Loucy (cell line): ENCODE results near the gene PWP2.
"Not testable (repeated sequence)": the region's sequence is repeated elsewhere in the genome, so short reads cannot be mapped to it uniquely, and the experiment has no call there.

Experiments
- H2AFZ ChIP-seq: fragments of 200-600 bp; sonication (generic); 2 replicates; pipeline ENCODE4 v1.6.0; 2016; ENCODE audit warnings: antibody characterized with exemption, mild to moderate bottlenecking, low read length, moderate library complexity
- H3F3A ChIP-seq: fragments of 200-600 bp; 2 replicates; pipeline ENCODE4 v1.6.0; 2016; ENCODE audit warnings: antibody characterized with exemption, low read depth, mild to moderate bottlenecking
- H3K27me3 ChIP-seq: fragments of 200-600 bp; sonication (generic); 2 replicates; pipeline ENCODE4 v1.6.1; 2014; ENCODE audit warnings: low read length, mild to moderate bottlenecking; ENCODE audit not compliant: insufficient read depth, poor library complexity, severe bottlenecking
- H3K36me3 ChIP-seq: fragments of 200-600 bp; sonication (generic); 2 replicates; pipeline ENCODE4 v1.6.1; 2016; ENCODE audit warnings: low read length; ENCODE audit not compliant: insufficient read depth
- H3K4me1 ChIP-seq: fragments of 200-600 bp; sonication (generic); 2 replicates; pipeline ENCODE4 v1.5.1; 2014; ENCODE audit warnings: low read length, mild to moderate bottlenecking; ENCODE audit not compliant: insufficient read depth, poor library complexity, severe bottlenecking
- H3K4me2 ChIP-seq: fragments of 200-600 bp; sonication (generic); 2 replicates; pipeline ENCODE4 v1.6.0; 2014; ENCODE audit warnings: antibody characterized with exemption, low read length, low read depth, mild to moderate bottlenecking; ENCODE audit not compliant: poor library complexity, severe bottlenecking
- H3K4me3 ChIP-seq: fragments of 200-600 bp; sonication (generic); 2 replicates; pipeline ENCODE4 v1.5.1; 2014; ENCODE audit warnings: low read length, mild to moderate bottlenecking, mixed read lengths; ENCODE audit not compliant: poor library complexity, severe bottlenecking
- H3K79me2 ChIP-seq: fragments of 200-600 bp; sonication (generic); 2 replicates; pipeline ENCODE4 v1.6.1; 2014; ENCODE audit warnings: low read length; ENCODE audit not compliant: insufficient read depth
- H3K9ac ChIP-seq: fragments of 200-600 bp; sonication (generic); 2 replicates; pipeline ENCODE4 v1.6.0; 2014; ENCODE audit warnings: mild to moderate bottlenecking, low read depth, low read length, moderate library complexity; ENCODE audit not compliant: poor library complexity, severe bottlenecking
- H3K9me2 ChIP-seq: fragments of 200-600 bp; sonication (generic); replicated peaks from 2 replicates; pipeline ENCODE4 v1.6.1; 2016; ENCODE audit warnings: low read depth, low read length, mixed read lengths
- H3K9me3 ChIP-seq: fragments of 200-600 bp; sonication (generic); 2 replicates; pipeline ENCODE4 v1.6.1; 2014; ENCODE audit warnings: mild to moderate bottlenecking, antibody characterized with exemption, low read length, low read depth; ENCODE audit not compliant: insufficient read depth
- H4K20me1 ChIP-seq: fragments of 200-600 bp; sonication (generic); 2 replicates; pipeline ENCODE4 v1.6.0; 2014; ENCODE audit warnings: antibody characterized with exemption, low read length, mild to moderate bottlenecking; ENCODE audit not compliant: insufficient read depth, poor library complexity, severe bottlenecking
- CTCF ChIP-seq: fragments of 200-600 bp; sonication (generic); conservative IDR thresholded peaks from 2 replicates; pipeline ENCODE4 v1.5.1; 2014; ENCODE audit warnings: mild to moderate bottlenecking, antibody characterized with exemption, low read length
- EZH2phosphoT487 ChIP-seq: fragments of 200-600 bp; IDR thresholded peaks from 2 replicates; pipeline ENCODE4 v1.6.1; 2018; ENCODE audit warnings: antibody characterized with exemption, mild to moderate bottlenecking, moderate library complexity, borderline replicate concordance

The PWP2 gene

GRCh38 chr21:44092211-44092610 lies 15.0 kb upstream of the PWP2 start:
- H3K9me3 ChIP-seq: no peaks in the 10 kb centered on the region
- H3K9ac ChIP-seq: no peak overlapping the region
- H3K27me3 ChIP-seq: no peaks in the 10 kb centered on the region
- no peaks in the 10 kb centered on the region for H4K20me1 ChIP-seq
- no peak overlapping the region for H3K4me3 ChIP-seq
- no peak overlapping the region for H2AFZ ChIP-seq
- H3K79me2 ChIP-seq: no peaks in the 10 kb centered on the region
- H3F3A ChIP-seq: no peaks in the 10 kb centered on the region
- no peaks in the 10 kb centered on the region for H3K4me1 ChIP-seq
- TF ChIP-seq CTCF (no peak), EZH2phosphoT487 (no peak)
- H3K4me2 ChIP-seq: no peak overlapping the region
- no peaks in the 10 kb centered on the region for H3K9me2 ChIP-seq
- H3K36me3 ChIP-seq: peaks cover 49% of the 10 kb centered on the region; the same call in 1 of the 2 replicates

- H3K79me2 ChIP-seq: no peaks in the 10 kb centered on the region
Measured at GRCh38 chr21:44093761-44094160, 13.4 kb upstream of the PWP2 start.

GRCh38 chr21:44094832-44095231 lies 12.4 kb upstream of the PWP2 start:
- H3K9ac ChIP-seq: no peak overlapping the region
- peaks cover 28% of the 10 kb centered on the region; the same call in 1 of the 2 replicates for H3K36me3 ChIP-seq
- no peaks in the 10 kb centered on the region for H3K9me3 ChIP-seq
- H3K4me1 ChIP-seq: no peaks in the 10 kb centered on the region
- no peaks in the 10 kb centered on the region for H4K20me1 ChIP-seq
- no peaks in the 10 kb centered on the region for H3K79me2 ChIP-seq
- TF ChIP-seq CTCF (no peak), EZH2phosphoT487 (no peak)
- H3K9me2 ChIP-seq: no peaks in the 10 kb centered on the region
- H3K4me2 ChIP-seq: no peak overlapping the region
- no peak overlapping the region for H2AFZ ChIP-seq
- H3K4me3 ChIP-seq: no peak overlapping the region
- no peaks in the 10 kb centered on the region for H3F3A ChIP-seq
- H3K27me3 ChIP-seq: no peaks in the 10 kb centered on the region

More at GRCh38 chr21:44093761-44094160, 13.4 kb upstream of the PWP2 start:
- H3K27me3 ChIP-seq: no peaks in the 10 kb centered on the region
- no peaks in the 10 kb centered on the region for H4K20me1 ChIP-seq
- H3K9me3 ChIP-seq: no peaks in the 10 kb centered on the region
- H3K9me2 ChIP-seq: no peaks in the 10 kb centered on the region
- no peak overlapping the region for H3K4me3 ChIP-seq
- peaks cover 35% of the 10 kb centered on the region; the same call in 1 of the 2 replicates for H3K36me3 ChIP-seq
- H2AFZ ChIP-seq: no peak overlapping the region
- TF ChIP-seq EZH2phosphoT487: no peak
- no peak for TF ChIP-seq CTCF
- no peaks in the 10 kb centered on the region for H3F3A ChIP-seq
- no peaks in the 10 kb centered on the region for H3K4me1 ChIP-seq
- no peak overlapping the region for H3K9ac ChIP-seq
- no peak overlapping the region for H3K4me2 ChIP-seq

GRCh38 chr21:44098507-44098906 lies 8.7 kb upstream of the PWP2 start:
- H3K4me3 ChIP-seq, H3K4me1 ChIP-seq, H3F3A ChIP-seq, H3K9ac ChIP-seq, H4K20me1 ChIP-seq, H3K9me2 ChIP-seq, H3K36me3 ChIP-seq, H3K9me3 ChIP-seq, H3K27me3 ChIP-seq, H2AFZ ChIP-seq, H3K79me2 ChIP-seq, H3K4me2 ChIP-seq: not testable (repeated sequence)

GRCh38 chr21:44098964-44099363 lies 8.2 kb upstream of the PWP2 start:
- H3K9me2 ChIP-seq, H3K4me3 ChIP-seq, H3K79me2 ChIP-seq, H4K20me1 ChIP-seq, H3K36me3 ChIP-seq, H3K27me3 ChIP-seq, H3K4me2 ChIP-seq, H3K4me1 ChIP-seq, H3K9me3 ChIP-seq, H3F3A ChIP-seq, H3K9ac ChIP-seq, H2AFZ ChIP-seq: not testable (repeated sequence)
